HCT116 (cell line): ENCODE data around the gene TENM4. TPM values are rescaled to one million over a fixed set of nuclear protein-coding genes. Genes with fewer than 3 reads are reported as not detected.

Experiments used
- ATAC-seq: fragments of 200-7000 bp; cut with Tn5 transposase; 2 replicates; pipeline ENCODE4 v1.9.1; 2020; ENCODE audit warnings: mild to moderate bottlenecking, moderate library complexity
- BruUV-seq: library from RNA; stranded (reverse); fragments of 400-500 nt; replicated peaks from 2 replicates; lab custom pipeline; 2021; lab: Mats Ljungman, UMichigan
- CTCF ChIA-PET: fragments of 300-600 bp; sonication (Branson Sonifier 250); formaldehyde crosslinking; loops from one replicate; lab custom pipeline; 2021; ENCODE audit warnings: antibody characterized with exemption; lab: Charles Lee
- POLR2A ChIA-PET: fragments of 300-600, 350-600 bp; sonication (Branson Sonifier 250); formaldehyde crosslinking; loops from one replicate; lab custom pipeline; 2021; ENCODE audit warnings: antibody characterized with exemption; lab: Charles Lee
- RAD21 ChIA-PET, 2 experiments: fragments of 300-600 bp; sonication (Branson Sonifier 250); formaldehyde crosslinking; loops; one replicate each; lab custom pipeline; 2023; ENCODE audit warnings: low total read pairs in 2 of 2; ENCODE audit not compliant: uncharacterized antibody in 2 of 2, unreplicated experiment in 2 of 2, low non-redundant PET in 1 of 2; lab: Charles Lee
- DNase-seq: peaks from one replicate; pipeline ENCODE4 v3.0.0-alpha.2; 2010; ENCODE audit warnings: low read depth, low spot score
- H2AFZ ChIP-seq: fragments of 200-600 bp; shearing (Covaris generic), sonication (generic); 2 replicates; pipeline ENCODE4 v1.6.1; 2017; ENCODE audit warnings: low read depth, mixed run types, mixed read lengths, antibody characterized with exemption, low read length; ENCODE audit not compliant: poor library complexity, severe bottlenecking
- H3K27ac ChIP-seq: 2 replicates; pipeline ENCODE4 v1.5.1; 2012; ENCODE audit warnings: low read depth, low read length
- H3K27me3 ChIP-seq: fragments of 200-600 bp; sonication (generic); 2 replicates; pipeline ENCODE4 v1.6.1; 2016; ENCODE audit warnings: mixed run types, low read length, mixed read lengths; ENCODE audit not compliant: insufficient read depth
- H3K36me3 ChIP-seq, 2 experiments: fragments of 200-500 bp in 1 of 2; fragments of 200-600 bp in 1 of 2; sonication (Bioruptor generic) in 1 of 2; sonication (generic) in 1 of 2; 2 replicates each; pipeline versions ENCODE4 v1.5.1 to v1.6.1; 2014 to 2016; ENCODE audit warnings: low read length in 2 of 2, inconsistent platforms in 1 of 2, mixed read lengths in 1 of 2, mixed run types in 1 of 2; ENCODE audit not compliant: insufficient read depth in 2 of 2, control insufficient read depth in 1 of 2
- H3K4me1 ChIP-seq, 2 experiments: fragments of 200-600 bp in 1 of 2; sonication (generic) in 1 of 2; 2 replicates each; pipeline versions ENCODE4 v1.5.1 to v1.6.1; 2012 to 2017; ENCODE audit warnings: low read length in 2 of 2, inconsistent platforms in 1 of 2, mild to moderate bottlenecking in 1 of 2, mixed read lengths in 1 of 2, mixed run types in 1 of 2, moderate library complexity in 1 of 2; ENCODE audit not compliant: insufficient read depth in 2 of 2, control insufficient read depth in 1 of 2
- H3K4me2 ChIP-seq: fragments of 200-600 bp; sonication (generic); 2 replicates; pipeline ENCODE4 v1.6.1; 2017; ENCODE audit warnings: mixed run types, low read length, mixed read lengths
- H3K4me3 ChIP-seq, 2 experiments: fragments of 200-600 bp in 1 of 2; sonication (generic) in 1 of 2; replicated peaks in 1 of 2; 2 replicates each; pipeline ENCODE4 v1.5.1; 2011 to 2016; ENCODE audit warnings: low read length in 2 of 2, control low read depth in 1 of 2, low read depth in 1 of 2, mild to moderate bottlenecking in 1 of 2, mixed read lengths in 1 of 2, mixed run types in 1 of 2
- H3K79me2 ChIP-seq: fragments of 200-600 bp; sonication (generic); 2 replicates; pipeline ENCODE4 v1.6.1; 2017; ENCODE audit warnings: mild to moderate bottlenecking, mixed run types, low read length, moderate library complexity, mixed read lengths; ENCODE audit not compliant: insufficient read depth
- H3K9ac ChIP-seq: fragments of 200-600 bp; sonication (generic); 2 replicates; pipeline ENCODE4 v1.6.1; 2016; ENCODE audit warnings: low read length, mixed read lengths
- H3K9me2 ChIP-seq: fragments of 200-600 bp; sonication (generic), shearing (Covaris generic); 2 replicates; pipeline ENCODE4 v1.6.1; 2017; ENCODE audit warnings: mixed run types, mild to moderate bottlenecking, moderate library complexity; ENCODE audit not compliant: insufficient read depth
- H3K9me3 ChIP-seq, 2 experiments: fragments of 200-500 bp in 1 of 2; fragments of 200-600 bp in 1 of 2; sonication (Bioruptor generic) in 1 of 2; sonication (generic) in 1 of 2; 2 replicates each; pipeline ENCODE4 v1.6.1; 2014 to 2017; ENCODE audit warnings: low read length in 2 of 2, mixed read lengths in 2 of 2, inconsistent platforms in 1 of 2, low read depth in 1 of 2, mild to moderate bottlenecking in 1 of 2, mixed run types in 1 of 2, moderate library complexity in 1 of 2; ENCODE audit not compliant: control insufficient read depth in 1 of 2, insufficient read depth in 1 of 2
- H4K20me1 ChIP-seq: fragments of 200-600 bp; sonication (generic), shearing (Covaris generic); 2 replicates; pipeline ENCODE4 v1.6.1; 2017; ENCODE audit warnings: mixed run types, mild to moderate bottlenecking, moderate library complexity; ENCODE audit not compliant: insufficient read depth
- CEBPB ChIP-seq: IDR thresholded peaks from 2 replicates; pipeline ENCODE4 v1.6.1; 2012; ENCODE audit warnings: low read depth
- EZH2phosphoT487 ChIP-seq: fragments of 200-600 bp; IDR thresholded peaks from 2 replicates; pipeline ENCODE4 v1.6.1; 2018; ENCODE audit warnings: antibody characterized with exemption, borderline replicate concordance
- FOSL1 ChIP-seq: IDR thresholded peaks from 2 replicates; pipeline ENCODE4 v1.6.1; 2012; ENCODE audit warnings: low read depth
- POLR2AphosphoS5 ChIP-seq: IDR thresholded peaks from 2 replicates; pipeline ENCODE4 v1.6.1; 2011; ENCODE audit warnings: mild to moderate bottlenecking, low read depth, low read length, moderate library complexity
- REST ChIP-seq: IDR thresholded peaks from 2 replicates; pipeline ENCODE4 v1.6.1; 2012; ENCODE audit warnings: low read depth
- YY1 ChIP-seq: IDR thresholded peaks from 2 replicates; pipeline ENCODE4 v1.6.1; 2011; ENCODE audit warnings: low read length, low read depth, moderate library complexity, mild to moderate bottlenecking; ENCODE audit not compliant: insufficient replicate concordance; ENCODE audit errors: extremely low read depth
- intact Hi-C: fragments of 100-400 bp; cut with micrococcal nuclease; formaldehyde crosslinking; loops from 2 replicates; pipeline ENCODE4 v1.10.0; 2022
- total RNA-seq: library from RNA; stranded (reverse); gene quantifications from one replicate; pipeline ENCODE4 v1.2.1, GENCODE V29; 2021; ENCODE audit not compliant: unreplicated experiment
- TF ChIP-seq, protein P1 (sequence below), 3 experiments: fragments of 200-600 bp in 1 of 3; sonication (generic) in 1 of 3; IDR thresholded peaks in 2 of 3; conservative IDR thresholded peaks in 1 of 3; 2 replicates each; pipeline ENCODE4 v1.5.1; 2012 to 2017; ENCODE audit warnings: low read depth in 2 of 3, low read length in 2 of 3, antibody characterized with exemption in 1 of 3, borderline replicate concordance in 1 of 3, control low read depth in 1 of 3, mild to moderate bottlenecking in 1 of 3, mixed read lengths in 1 of 3, mixed run types in 1 of 3, moderate library complexity in 1 of 3; ENCODE audit not compliant: insufficient read depth in 1 of 3

TENM4 gene
- total RNA-seq, 1 experiment from 2014 or later: 0.05 TPM

GRCh38 chr11:78666675-78667160 lies 774.1 kb downstream of the TENM4 start (continued):
- TF ChIP-seq REST (no peak), EZH2phosphoT487 (no peak)
- TF ChIP-seq, protein P1, sequence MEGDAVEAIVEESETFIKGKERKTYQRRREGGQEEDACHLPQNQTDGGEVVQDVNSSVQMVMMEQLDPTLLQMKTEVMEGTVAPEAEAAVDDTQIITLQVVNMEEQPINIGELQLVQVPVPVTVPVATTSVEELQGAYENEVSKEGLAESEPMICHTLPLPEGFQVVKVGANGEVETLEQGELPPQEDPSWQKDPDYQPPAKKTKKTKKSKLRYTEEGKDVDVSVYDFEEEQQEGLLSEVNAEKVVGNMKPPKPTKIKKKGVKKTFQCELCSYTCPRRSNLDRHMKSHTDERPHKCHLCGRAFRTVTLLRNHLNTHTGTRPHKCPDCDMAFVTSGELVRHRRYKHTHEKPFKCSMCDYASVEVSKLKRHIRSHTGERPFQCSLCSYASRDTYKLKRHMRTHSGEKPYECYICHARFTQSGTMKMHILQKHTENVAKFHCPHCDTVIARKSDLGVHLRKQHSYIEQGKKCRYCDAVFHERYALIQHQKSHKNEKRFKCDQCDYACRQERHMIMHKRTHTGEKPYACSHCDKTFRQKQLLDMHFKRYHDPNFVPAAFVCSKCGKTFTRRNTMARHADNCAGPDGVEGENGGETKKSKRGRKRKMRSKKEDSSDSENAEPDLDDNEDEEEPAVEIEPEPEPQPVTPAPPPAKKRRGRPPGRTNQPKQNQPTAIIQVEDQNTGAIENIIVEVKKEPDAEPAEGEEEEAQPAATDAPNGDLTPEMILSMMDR (IDR thresholded peaks at IDR 0.05 in 2 of 3, conservative IDR thresholded peaks at IDR 0.05 in 1 of 3; ENCODE audit: borderline replicate concordance in 1 of 3, insufficient read depth in 1 of 3, low read depth in 2 of 3, low read length in 2 of 3): no peak

DNA sequence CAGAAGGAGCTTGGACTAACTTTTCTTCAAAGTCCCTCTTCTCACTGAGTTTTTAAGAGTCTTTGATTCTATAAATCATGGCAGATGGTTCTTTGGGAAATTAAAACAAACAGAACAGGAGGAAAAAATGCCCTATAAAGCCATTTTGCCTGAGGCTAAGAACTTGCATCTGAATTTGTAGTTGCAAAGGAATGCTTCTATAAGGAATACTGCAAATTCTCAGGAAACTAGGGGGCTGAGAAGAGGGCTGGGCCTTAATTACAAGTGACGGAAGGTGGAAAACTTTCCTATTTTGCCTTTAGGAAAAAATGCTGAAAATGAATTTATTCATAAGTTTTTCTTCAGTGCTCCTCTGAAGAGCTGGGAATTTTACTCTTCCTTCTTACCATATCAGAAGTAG lies 776.2 kb downstream of the TENM4 start:
- intact Hi-C loops: no loop called here
- Histone ChIP-seq H4K20me1 (no peaks in the 10 kb centered on the region), H3K4me2 (no peak overlapping the region), H3K79me2 (no peaks in the 10 kb centered on the region), H3K9ac (no peak overlapping the region), H2AFZ (no peak overlapping the region), H3K9me3 (no peaks in the 10 kb centered on the region), H3K27me3 (peaks cover 4% of the 10 kb centered on the region; the same call in 1 of the 2 replicates), H3K4me1 (no peaks in the 10 kb centered on the region), H3K27ac (no peak overlapping the region), H3K36me3 (no peaks in the 10 kb centered on the region), H3K4me3 (no peak overlapping the region), H3K9me2 (no peaks in the 10 kb centered on the region)
- DNase-seq (no peak), ATAC-seq (no peak)
- ChIA-PET RAD21 (no interaction called here), CTCF (interaction anchor here (1.7 kb wide), 1 partner anchor 20 kb away, joined by 6 read pairs; no protein-coding TSS in a partner anchor), POLR2A (no interaction called here)
- BruUV-seq: no TSS peak
- TF ChIP-seq EZH2phosphoT487 (no peak), REST (no peak), FOSL1 (no peak), CEBPB (no peak), POLR2AphosphoS5 (no peak), YY1 (no peak)
- TF ChIP-seq, protein P1 (IDR thresholded peaks at IDR 0.05 in 2 of 3, conservative IDR thresholded peaks at IDR 0.05 in 1 of 3; ENCODE audit: borderline replicate concordance in 1 of 3, insufficient read depth in 1 of 3, low read depth in 2 of 3, low read length in 2 of 3): no peak
